ENCODE data around the gene IMMP2L.

- no peak for TF ChIP-seq SMC3 (IDR thresholded peaks at IDR 0.05; ENCODE audit: low read depth, low read length)
- TF ChIP-seq, protein P1, sequence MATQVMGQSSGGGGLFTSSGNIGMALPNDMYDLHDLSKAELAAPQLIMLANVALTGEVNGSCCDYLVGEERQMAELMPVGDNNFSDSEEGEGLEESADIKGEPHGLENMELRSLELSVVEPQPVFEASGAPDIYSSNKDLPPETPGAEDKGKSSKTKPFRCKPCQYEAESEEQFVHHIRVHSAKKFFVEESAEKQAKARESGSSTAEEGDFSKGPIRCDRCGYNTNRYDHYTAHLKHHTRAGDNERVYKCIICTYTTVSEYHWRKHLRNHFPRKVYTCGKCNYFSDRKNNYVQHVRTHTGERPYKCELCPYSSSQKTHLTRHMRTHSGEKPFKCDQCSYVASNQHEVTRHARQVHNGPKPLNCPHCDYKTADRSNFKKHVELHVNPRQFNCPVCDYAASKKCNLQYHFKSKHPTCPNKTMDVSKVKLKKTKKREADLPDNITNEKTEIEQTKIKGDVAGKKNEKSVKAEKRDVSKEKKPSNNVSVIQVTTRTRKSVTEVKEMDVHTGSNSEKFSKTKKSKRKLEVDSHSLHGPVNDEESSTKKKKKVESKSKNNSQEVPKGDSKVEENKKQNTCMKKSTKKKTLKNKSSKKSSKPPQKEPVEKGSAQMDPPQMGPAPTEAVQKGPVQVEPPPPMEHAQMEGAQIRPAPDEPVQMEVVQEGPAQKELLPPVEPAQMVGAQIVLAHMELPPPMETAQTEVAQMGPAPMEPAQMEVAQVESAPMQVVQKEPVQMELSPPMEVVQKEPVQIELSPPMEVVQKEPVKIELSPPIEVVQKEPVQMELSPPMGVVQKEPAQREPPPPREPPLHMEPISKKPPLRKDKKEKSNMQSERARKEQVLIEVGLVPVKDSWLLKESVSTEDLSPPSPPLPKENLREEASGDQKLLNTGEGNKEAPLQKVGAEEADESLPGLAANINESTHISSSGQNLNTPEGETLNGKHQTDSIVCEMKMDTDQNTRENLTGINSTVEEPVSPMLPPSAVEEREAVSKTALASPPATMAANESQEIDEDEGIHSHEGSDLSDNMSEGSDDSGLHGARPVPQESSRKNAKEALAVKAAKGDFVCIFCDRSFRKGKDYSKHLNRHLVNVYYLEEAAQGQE (IDR thresholded peaks at IDR 0.05; ENCODE audit: low read depth, low read length), result no peak
Measured at GRCh38 chr7:111056371-111056770, 505.9 kb downstream of the IMMP2L start.

All from SK-N-SH (cell line).